OCI-M1 (cell line): Measurements from ENCODE around the gene U2AF1L4.
"Not testable (repeated sequence)": the region's sequence is repeated elsewhere in the genome, so short reads cannot be mapped to it uniquely, and the experiment has no call there.

Source experiments
- DNase-seq: peaks from one replicate; lab custom pipeline; 2025; lab: John Stamatoyannopoulos, UW

U2AF1L4 gene

GRCh38 chr19:35725216-35725861 is 19.9 kb downstream of the U2AF1L4 start:
- DNase-seq = no peak

GRCh38 chr19:35724560-35724959 is 20.7 kb downstream of the U2AF1L4 start:
- no peak for DNase-seq

GRCh38 chr19:35724132-35724531 is 21.1 kb downstream of the U2AF1L4 start:
- not testable (repeated sequence) for DNase-seq

- no peak for DNase-seq
These were observed 21.5 kb downstream of the U2AF1L4 start for GRCh38 chr19:35723671-35724070.

GRCh38 chr19:35722897-35723296 is 22.3 kb downstream of the U2AF1L4 start:
- no peak for DNase-seq

- no peak for DNase-seq
These were observed 22.8 kb downstream of the U2AF1L4 start for GRCh38 chr19:35722461-35722860.

GRCh38 chr19:35721374-35721773 is 23.8 kb downstream of the U2AF1L4 start:
- DNase-seq = no peak

- no peak for DNase-seq
These were observed 24.6 kb downstream of the U2AF1L4 start for GRCh38 chr19:35720648-35721047.

- DNase-seq = no peak
These were observed 25.1 kb downstream of the U2AF1L4 start for GRCh38 chr19:35720163-35720524.

- no peak for DNase-seq
These were observed 25.6 kb downstream of the U2AF1L4 start for GRCh38 chr19:35719402-35720162.

- DNase-seq = peak; percentile 50
These were observed 26.7 kb downstream of the U2AF1L4 start for GRCh38 chr19:35718345-35719041.

GRCh38 chr19:35717665-35718344 is 27.4 kb downstream of the U2AF1L4 start, which contains the start of gene KMT2B:
Gene KMT2B, plus strand, starts transcription at chr19:35718003. Its CDS starts 16 bp downstream, at chr19:35718019.
- DNase-seq = no peak

- DNase-seq = peak; percentile 98
These were observed 28.2 kb downstream of the U2AF1L4 start for GRCh38 chr19:35716801-35717664.

GRCh38 chr19:35715981-35716800 is 29.0 kb downstream of the U2AF1L4 start:
- no peak for DNase-seq

GRCh38 chr19:35715355-35715809 is 29.8 kb downstream of the U2AF1L4 start:
- no peak for DNase-seq

- peak; percentile 23 for DNase-seq
These were observed 30.4 kb downstream of the U2AF1L4 start for GRCh38 chr19:35714601-35715354.

- peak; percentile 78 for DNase-seq
These were observed 31.2 kb downstream of the U2AF1L4 start for GRCh38 chr19:35713904-35714495.

GRCh38 chr19:35713506-35713850 is 31.7 kb downstream of the U2AF1L4 start:
- DNase-seq = no peak
